Brain microvascular endothelial cell (primary cell): ENCODE data around the gene TEN1.

Source experiments
- DNase-seq: peaks from one replicate; pipeline ENCODE4 v3.0.0-alpha.2; 2020
- H3K27ac ChIP-seq: fragments of 250-450 bp; sonication (Bioruptor Pico); 2 replicates; pipeline ENCODE4 v1.5.1; 2020; ENCODE audit warnings: mild to moderate bottlenecking, moderate library complexity
- H3K27me3 ChIP-seq: fragments of 250-450 bp; sonication (Bioruptor Pico); replicated peaks from 2 replicates; pipeline ENCODE4 v1.5.1; 2020; ENCODE audit warnings: mild to moderate bottlenecking
- H3K36me3 ChIP-seq: fragments of 250-450 bp; sonication (Bioruptor Pico); replicated peaks from 2 replicates; pipeline ENCODE4 v1.5.1; 2020; ENCODE audit warnings: mild to moderate bottlenecking
- H3K4me3 ChIP-seq: 2 replicates; pipeline ENCODE4 v1.5.1; 2011; ENCODE audit warnings: low read depth, mild to moderate bottlenecking, control low read depth, low read length, moderate library complexity
- in situ Hi-C: cut with HindIII; loops from 2 replicates; pipeline ENCODE4 v1.10.0; 2017; ENCODE audit warnings: low sequenced_read_pairs, low pct_ligation_motif_present
- TF ChIP-seq, protein P1 (sequence below): IDR thresholded peaks from 2 replicates; pipeline ENCODE4 v1.5.1; 2011; ENCODE audit warnings: low read depth, mild to moderate bottlenecking, moderate library complexity, low read length, control low read depth, inconsistent platforms; ENCODE audit errors: missing control alignments

TEN1 gene

DNA sequence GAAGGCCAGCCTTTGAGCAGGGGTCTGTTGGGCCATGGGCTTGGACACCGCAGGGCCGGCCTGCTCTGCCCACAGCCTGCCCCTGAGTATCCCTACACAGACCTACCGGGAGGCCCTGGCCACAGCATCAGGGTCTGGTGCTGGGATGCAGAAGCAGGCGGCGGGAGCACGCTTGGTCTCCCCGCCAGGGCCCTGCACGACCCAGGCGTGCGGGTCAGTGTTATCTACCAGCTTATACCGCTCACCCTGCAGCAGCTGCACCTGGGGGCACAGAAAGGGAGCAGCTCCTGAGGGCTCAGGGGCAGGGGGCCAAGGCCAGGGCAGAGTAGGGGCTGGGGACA, 39.3 kb downstream of the TEN1 start:
- no peak for DNase-seq
- H3K36me3 ChIP-seq = no peaks in the 10 kb centered on the region
- in situ Hi-C loops = no loop called here

GRCh38 chr17:76018801-76019200, 39.8 kb downstream of the TEN1 start:
- Histone ChIP-seq H3K27me3 (no peaks in the 10 kb centered on the region), H3K27ac (no peak overlapping the region), H3K36me3 (no peaks in the 10 kb centered on the region), H3K4me3 (no peak overlapping the region)
- no peak for DNase-seq
- TF ChIP-seq, protein P1, sequence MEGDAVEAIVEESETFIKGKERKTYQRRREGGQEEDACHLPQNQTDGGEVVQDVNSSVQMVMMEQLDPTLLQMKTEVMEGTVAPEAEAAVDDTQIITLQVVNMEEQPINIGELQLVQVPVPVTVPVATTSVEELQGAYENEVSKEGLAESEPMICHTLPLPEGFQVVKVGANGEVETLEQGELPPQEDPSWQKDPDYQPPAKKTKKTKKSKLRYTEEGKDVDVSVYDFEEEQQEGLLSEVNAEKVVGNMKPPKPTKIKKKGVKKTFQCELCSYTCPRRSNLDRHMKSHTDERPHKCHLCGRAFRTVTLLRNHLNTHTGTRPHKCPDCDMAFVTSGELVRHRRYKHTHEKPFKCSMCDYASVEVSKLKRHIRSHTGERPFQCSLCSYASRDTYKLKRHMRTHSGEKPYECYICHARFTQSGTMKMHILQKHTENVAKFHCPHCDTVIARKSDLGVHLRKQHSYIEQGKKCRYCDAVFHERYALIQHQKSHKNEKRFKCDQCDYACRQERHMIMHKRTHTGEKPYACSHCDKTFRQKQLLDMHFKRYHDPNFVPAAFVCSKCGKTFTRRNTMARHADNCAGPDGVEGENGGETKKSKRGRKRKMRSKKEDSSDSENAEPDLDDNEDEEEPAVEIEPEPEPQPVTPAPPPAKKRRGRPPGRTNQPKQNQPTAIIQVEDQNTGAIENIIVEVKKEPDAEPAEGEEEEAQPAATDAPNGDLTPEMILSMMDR = no peak
- in situ Hi-C loops = no loop called here

More for the DNA sequence above, 39.3 kb downstream of the TEN1 start:
- H3K4me3 ChIP-seq = no peak overlapping the region
- H3K27ac ChIP-seq = no peak overlapping the region
- H3K27me3 ChIP-seq = no peaks in the 10 kb centered on the region
- TF ChIP-seq, protein P1 = no peak

GRCh38 chr17:76019833-76020467, 40.9 kb downstream of the TEN1 start:
- H3K27ac ChIP-seq = no peak overlapping the region
- DNase-seq = no peak
- no peak overlapping the region for H3K4me3 ChIP-seq
- TF ChIP-seq, protein P1 = no peak
- in situ Hi-C loops = no loop called here
- H3K27me3 ChIP-seq = no peaks in the 10 kb centered on the region
- no peaks in the 10 kb centered on the region for H3K36me3 ChIP-seq

DNA sequence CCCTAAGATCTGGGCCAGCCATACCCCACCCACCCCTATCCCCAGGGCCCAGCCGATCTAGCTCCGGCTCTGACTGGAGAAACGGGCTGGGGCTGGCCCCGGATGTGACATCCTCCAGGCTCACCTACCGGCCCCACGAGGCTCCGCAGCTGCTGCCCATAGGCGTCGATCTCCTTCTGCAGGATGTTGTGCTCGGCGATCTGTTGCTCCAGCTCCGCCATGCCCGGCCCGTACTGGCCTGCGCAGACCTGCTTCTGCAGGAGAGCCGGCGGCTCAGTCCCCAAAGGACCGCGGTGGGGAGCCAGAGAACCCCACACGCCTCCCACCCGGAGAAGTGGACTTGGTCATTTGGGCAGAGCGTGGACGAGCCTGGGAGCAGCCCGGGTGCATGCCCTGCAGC, 43.2 kb downstream of the TEN1 start:
- in situ Hi-C loops = no loop called here
- Histone ChIP-seq H3K27me3 (no peaks in the 10 kb centered on the region), H3K27ac (no peak overlapping the region), H3K36me3 (no peaks in the 10 kb centered on the region), H3K4me3 (no peak overlapping the region)
- no peak for DNase-seq
- TF ChIP-seq, protein P1 = no peak

- TF ChIP-seq, protein P1 = no peak
- H3K27ac ChIP-seq = no peak overlapping the region
- H3K4me3 ChIP-seq = no peak overlapping the region
- no peaks in the 10 kb centered on the region for H3K36me3 ChIP-seq
- DNase-seq = no peak
- H3K27me3 ChIP-seq = no peaks in the 10 kb centered on the region
- in situ Hi-C loops = no loop called here
Measured at GRCh38 chr17:76022973-76023899, 44.2 kb downstream of the TEN1 start.
